SHP77 treated with DMSO at 0.1 percent for 48 hours (cell line): ENCODE results near the gene TRIB2.

Experiments
- DNase-seq: peaks from one replicate; lab custom pipeline; 2025; lab: John Stamatoyannopoulos, UW

The TRIB2 gene

GRCh38 chr2:12778811-12779579 lies 62.3 kb downstream of the TRIB2 start:
- no peak for DNase-seq

GRCh38 chr2:12781329-12781728 lies 64.6 kb downstream of the TRIB2 start:
- DNase-seq = no peak

DNA sequence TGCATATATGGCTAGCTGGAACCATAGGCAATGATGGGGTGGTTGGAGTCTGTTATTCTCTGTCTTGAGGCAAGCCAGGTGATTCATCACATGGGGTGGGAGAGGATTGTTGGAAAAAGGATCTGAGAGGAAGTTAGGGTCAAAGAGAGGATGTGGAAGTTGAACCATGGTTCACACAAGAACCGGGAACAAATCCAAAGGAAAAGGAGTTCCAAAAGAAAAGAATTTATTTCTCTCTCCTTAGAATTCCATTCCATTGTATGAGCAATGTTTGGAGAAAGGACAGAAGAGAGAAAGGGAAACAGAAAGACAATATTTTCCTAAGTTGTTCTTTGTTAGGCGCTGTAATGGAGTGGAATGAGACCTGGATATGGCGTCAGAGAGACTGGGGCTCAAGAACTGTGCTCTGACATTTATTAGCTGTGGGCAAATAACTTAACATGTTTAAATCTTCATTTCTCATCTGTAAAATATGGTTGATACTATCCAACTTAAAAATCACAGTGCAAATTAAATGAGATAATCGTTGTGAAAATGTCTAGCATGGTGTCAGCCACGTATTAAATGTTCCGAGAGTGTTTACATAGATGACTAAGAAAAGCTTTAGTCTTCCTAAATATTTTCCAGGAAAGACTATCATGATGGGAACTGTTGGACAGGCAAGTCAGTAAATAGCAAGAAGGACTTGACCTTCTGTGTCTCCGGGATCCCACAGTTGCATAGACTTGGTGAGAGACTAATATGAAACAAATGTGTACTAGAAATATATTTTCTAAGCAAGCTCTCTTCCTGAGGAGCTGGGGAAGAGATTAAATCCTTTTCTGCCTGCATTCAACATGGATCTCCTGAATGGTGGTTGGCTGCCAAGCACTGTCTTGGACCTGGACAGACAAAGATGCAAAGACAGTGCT lies 71.4 kb downstream of the TRIB2 start:
- DNase-seq = no peak

GRCh38 chr2:12791906-12792305 lies 75.2 kb downstream of the TRIB2 start:
- no peak for DNase-seq
